RWPE2 (cell line): Measurements from ENCODE around the gene RAB28.

ENCODE experiments used
- ATAC-seq: fragments of 200-7000 bp; cut with Tn5 transposase; 3 replicates; pipeline ENCODE4 v1.9.1; 2021; ENCODE audit warnings: low read depth
- DNase-seq: peaks from one replicate; pipeline ENCODE4 v3.0.0-alpha.2; 2020; ENCODE audit warnings: low spot score
- H3K27ac ChIP-seq: fragments of 450-650 bp; 2 replicates; pipeline ENCODE4 v1.5.1; 2017; ENCODE audit warnings: mild to moderate bottlenecking; ENCODE audit not compliant: poor library complexity, severe bottlenecking
- H3K27me3 ChIP-seq: fragments of 250-450 bp; sonication (Bioruptor Pico); 2 replicates; pipeline ENCODE4 v1.5.1; 2021; ENCODE audit warnings: mild to moderate bottlenecking, moderate library complexity; ENCODE audit not compliant: insufficient read depth, poor library complexity, severe bottlenecking
- H3K36me3 ChIP-seq: fragments of 250-450 bp; sonication (Bioruptor Pico); 2 replicates; pipeline ENCODE4 v1.5.1; 2020; ENCODE audit warnings: low read depth, mild to moderate bottlenecking, moderate library complexity
- H3K4me1 ChIP-seq: fragments of 250-450 bp; sonication (Bioruptor Pico); 2 replicates; pipeline ENCODE4 v1.5.1; 2021; ENCODE audit warnings: mild to moderate bottlenecking, moderate library complexity; ENCODE audit not compliant: insufficient read depth, poor library complexity, severe bottlenecking
- H3K4me3 ChIP-seq: fragments of 250-450 bp; sonication (Bioruptor Pico); 2 replicates; pipeline ENCODE4 v1.5.1; 2021; ENCODE audit warnings: mild to moderate bottlenecking, moderate library complexity; ENCODE audit not compliant: severe bottlenecking
- H3K9me3 ChIP-seq: fragments of 250-450 bp; sonication (Bioruptor Pico); 2 replicates; pipeline ENCODE4 v1.5.1; 2021; ENCODE audit warnings: mild to moderate bottlenecking, moderate library complexity; ENCODE audit not compliant: severe bottlenecking
- TF ChIP-seq, protein P1 (sequence below): fragments of 450-650 bp; IDR thresholded peaks from one replicate; pipeline ENCODE4 v1.5.1; 2017; ENCODE audit warnings: mild to moderate bottlenecking, moderate library complexity; ENCODE audit not compliant: poor library complexity, severe bottlenecking

Gene RAB28

DNA sequence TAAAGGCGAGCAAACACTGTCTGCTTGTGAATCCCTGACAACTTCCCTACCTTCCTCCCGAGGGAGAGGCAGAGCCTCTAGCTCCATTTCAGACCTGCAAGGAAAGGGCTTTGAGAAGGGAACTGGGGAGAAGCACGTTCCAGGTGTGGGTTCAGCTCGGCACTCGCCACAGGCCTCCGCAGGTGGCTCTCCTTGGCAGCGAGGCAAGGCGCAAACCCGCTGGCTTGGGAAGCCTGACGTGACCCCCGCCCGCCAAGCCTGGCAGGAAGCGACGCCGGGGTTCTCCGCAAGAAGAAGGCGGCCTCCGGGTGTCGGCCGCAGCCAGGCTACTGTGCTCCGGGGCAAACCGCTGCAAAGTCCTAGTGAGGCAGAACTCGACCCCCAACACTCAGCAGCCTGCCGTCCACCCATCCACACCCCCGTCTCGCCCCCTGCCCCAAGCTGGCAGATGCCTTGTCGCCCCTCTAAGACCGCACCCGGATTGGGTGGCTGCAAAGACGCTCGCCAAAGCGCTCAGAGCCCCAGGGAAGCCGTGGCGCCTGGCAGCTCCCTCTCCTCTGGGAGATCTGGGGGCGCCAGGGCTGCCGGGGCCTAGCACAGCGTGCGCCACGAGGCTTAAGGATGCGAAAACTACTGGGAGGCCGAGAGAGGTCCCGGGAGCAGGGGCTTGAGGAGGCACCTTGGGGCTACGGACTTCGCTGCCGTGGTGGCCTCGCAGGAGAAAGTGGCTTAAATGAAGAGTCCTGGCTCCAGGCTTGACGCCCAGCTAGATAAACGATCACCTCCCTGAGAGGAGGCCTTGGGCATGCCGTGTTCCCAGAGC is 38.4 kb upstream of the RAB28 start:
- ATAC-seq (peak; percentile 68), DNase-seq (peak; percentile 51)
- TF ChIP-seq, protein P1, sequence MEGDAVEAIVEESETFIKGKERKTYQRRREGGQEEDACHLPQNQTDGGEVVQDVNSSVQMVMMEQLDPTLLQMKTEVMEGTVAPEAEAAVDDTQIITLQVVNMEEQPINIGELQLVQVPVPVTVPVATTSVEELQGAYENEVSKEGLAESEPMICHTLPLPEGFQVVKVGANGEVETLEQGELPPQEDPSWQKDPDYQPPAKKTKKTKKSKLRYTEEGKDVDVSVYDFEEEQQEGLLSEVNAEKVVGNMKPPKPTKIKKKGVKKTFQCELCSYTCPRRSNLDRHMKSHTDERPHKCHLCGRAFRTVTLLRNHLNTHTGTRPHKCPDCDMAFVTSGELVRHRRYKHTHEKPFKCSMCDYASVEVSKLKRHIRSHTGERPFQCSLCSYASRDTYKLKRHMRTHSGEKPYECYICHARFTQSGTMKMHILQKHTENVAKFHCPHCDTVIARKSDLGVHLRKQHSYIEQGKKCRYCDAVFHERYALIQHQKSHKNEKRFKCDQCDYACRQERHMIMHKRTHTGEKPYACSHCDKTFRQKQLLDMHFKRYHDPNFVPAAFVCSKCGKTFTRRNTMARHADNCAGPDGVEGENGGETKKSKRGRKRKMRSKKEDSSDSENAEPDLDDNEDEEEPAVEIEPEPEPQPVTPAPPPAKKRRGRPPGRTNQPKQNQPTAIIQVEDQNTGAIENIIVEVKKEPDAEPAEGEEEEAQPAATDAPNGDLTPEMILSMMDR = no peak
- H3K4me1 ChIP-seq = no peaks in the 10 kb centered on the region
- no peak overlapping the region for H3K27ac ChIP-seq
- H3K36me3 ChIP-seq = no peaks in the 10 kb centered on the region
- H3K9me3 ChIP-seq = no peaks in the 10 kb centered on the region
- H3K4me3 ChIP-seq = no peak overlapping the region
- H3K27me3 ChIP-seq = peaks cover 89% of the 10 kb centered on the region

GRCh38 chr4:13521047-13521446 is 36.9 kb upstream of the RAB28 start:
- no peak for ATAC-seq
- no peaks in the 10 kb centered on the region for H3K9me3 ChIP-seq
- H3K36me3 ChIP-seq = no peaks in the 10 kb centered on the region
- TF ChIP-seq, protein P1 = no peak
- H3K4me1 ChIP-seq = no peaks in the 10 kb centered on the region
- no peak for DNase-seq
- peaks cover 74% of the 10 kb centered on the region for H3K27me3 ChIP-seq
- H3K27ac ChIP-seq = no peak overlapping the region
- H3K4me3 ChIP-seq = no peak overlapping the region

DNA sequence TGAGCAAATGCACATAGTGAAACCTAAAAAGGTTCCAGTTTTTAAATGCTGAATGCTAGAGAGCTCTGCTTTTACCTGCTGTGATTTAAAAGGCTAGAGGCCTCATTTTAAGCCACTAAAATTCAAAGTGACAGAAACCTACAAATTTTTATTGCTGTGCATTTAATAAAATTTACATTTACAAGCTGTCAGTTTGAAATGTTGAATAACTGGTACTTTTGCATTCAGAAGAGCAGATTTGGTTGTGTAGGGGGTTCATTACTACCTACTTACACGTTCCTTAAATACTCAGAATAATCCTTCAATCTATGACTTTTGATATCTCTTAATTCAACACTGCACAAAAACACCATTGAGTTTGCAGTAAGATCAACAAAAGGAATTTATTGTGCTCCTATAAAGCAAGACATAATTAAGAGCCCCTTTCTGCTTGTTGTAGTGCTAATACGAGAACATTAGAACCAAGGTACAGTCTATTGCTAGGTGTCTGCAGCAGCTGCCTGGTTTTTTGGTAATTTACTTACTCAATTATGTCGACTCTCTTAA is 32.2 kb upstream of the RAB28 start:
- no peak for ATAC-seq
- Histone ChIP-seq H3K4me3 (no peak overlapping the region), H3K9me3 (no peaks in the 10 kb centered on the region), H3K27me3 (peaks cover 45% of the 10 kb centered on the region), H3K36me3 (no peaks in the 10 kb centered on the region), H3K4me1 (no peaks in the 10 kb centered on the region), H3K27ac (no peak overlapping the region)
- TF ChIP-seq, protein P1 = no peak
- no peak for DNase-seq

DNA sequence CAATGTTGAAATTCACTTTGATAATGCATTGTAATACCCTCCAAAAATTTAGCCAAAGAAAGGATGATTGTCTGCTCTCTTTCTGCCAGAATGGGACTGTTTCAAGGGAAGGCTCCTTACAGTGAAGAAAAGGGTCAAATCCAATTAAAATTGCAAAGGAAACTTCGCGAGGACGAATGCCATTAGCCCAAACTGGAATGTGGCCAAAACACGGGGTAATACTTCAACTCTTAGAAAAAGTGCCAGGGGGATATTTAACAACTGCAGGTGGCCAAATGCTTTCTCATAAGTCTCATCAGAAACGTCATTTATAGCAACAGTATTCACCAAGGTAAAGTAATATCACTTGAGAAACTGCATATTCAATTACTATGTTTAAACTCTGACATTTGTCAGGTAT is 31.1 kb upstream of the RAB28 start:
- no peaks in the 10 kb centered on the region for H3K4me1 ChIP-seq
- TF ChIP-seq, protein P1 = no peak
- no peak for ATAC-seq

DNA sequence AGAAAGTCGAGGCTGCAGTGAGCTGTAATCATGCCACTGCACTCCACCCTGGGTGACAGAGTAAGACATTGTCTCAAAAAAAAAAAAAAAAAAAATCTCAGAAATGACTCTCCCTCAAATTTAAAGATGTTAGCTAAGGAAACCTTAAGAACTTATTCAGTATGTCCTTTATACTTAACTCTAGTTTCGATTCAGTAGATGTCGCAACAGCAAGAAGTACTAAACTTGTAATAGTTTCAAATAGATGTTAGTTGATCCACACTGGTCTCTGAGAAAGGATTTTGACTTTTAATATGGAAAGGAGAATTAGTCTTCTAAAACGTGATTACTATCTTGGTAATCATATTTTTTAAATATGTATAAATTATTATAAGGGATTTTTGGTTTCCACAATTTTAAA is 30.6 kb upstream of the RAB28 start:
- Histone ChIP-seq H3K4me3 (no peak overlapping the region), H3K9me3 (no peaks in the 10 kb centered on the region), H3K27ac (no peak overlapping the region), H3K4me1 (no peaks in the 10 kb centered on the region), H3K36me3 (no peaks in the 10 kb centered on the region), H3K27me3 (peaks cover 35% of the 10 kb centered on the region)
- DNase-seq = no peak
- TF ChIP-seq, protein P1 = no peak
- ATAC-seq = no peak

More for the DNA sequence above, 31.1 kb upstream of the RAB28 start:
- Histone ChIP-seq H3K27me3 (peaks cover 36% of the 10 kb centered on the region), H3K27ac (no peak overlapping the region), H3K9me3 (no peaks in the 10 kb centered on the region), H3K36me3 (no peaks in the 10 kb centered on the region), H3K4me3 (no peak overlapping the region)
- no peak for DNase-seq
